ENCODE data around the gene TAL2. TPM values are rescaled to one million over a fixed set of nuclear protein-coding genes. Genes with fewer than 3 reads are reported as not detected.
A peak's percentile ranks its signal among the peaks of the same experiment; 100 is the strongest.

Gene TAL2
- total RNA-seq, 2 donors from 2014 or later, result not detected

DNA sequence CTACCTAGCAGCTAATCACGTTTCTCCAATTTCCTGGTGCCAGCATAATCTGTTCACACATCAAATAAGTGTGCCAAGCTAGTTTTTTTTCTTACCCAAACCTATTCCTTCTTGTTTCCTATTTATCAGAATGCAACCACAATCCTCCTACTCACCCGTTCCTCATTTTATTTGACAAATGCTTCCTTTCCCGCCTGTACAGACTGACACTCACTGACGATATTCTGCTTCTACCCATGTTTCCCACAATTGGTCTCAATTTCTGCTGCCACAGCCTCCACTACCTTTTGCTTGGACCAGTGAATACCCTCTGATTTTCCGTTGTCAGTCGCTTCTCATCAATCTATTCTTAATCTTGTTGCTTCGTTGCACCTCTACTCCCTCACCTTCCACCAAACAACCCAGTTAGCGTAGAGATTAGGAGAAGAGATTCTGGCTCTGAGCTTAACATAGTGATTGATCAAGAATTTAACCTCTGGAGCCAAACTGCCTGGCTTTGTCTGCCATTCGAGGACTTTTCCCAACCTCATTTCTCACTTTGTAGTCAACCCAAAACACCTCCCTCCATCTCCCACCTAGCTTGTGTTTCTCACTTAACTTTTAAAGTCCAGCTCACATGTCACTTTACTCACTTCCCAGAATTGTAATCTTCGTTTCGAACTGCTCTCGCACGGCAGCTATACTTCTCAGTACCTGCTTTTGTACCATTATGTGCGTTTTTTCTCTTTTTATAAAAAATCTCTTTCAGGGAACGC, 31.4 kb downstream of the TAL2 start:
- peak overlapping the region in 1 of 2 donors; percentile 71 for H3K9ac ChIP-seq (ENCODE audit: low read depth in 2 of 2, low read length in 2 of 2)
- no peaks in the 10 kb centered on the region for H3K4me1 ChIP-seq
- TF ChIP-seq, protein P1, sequence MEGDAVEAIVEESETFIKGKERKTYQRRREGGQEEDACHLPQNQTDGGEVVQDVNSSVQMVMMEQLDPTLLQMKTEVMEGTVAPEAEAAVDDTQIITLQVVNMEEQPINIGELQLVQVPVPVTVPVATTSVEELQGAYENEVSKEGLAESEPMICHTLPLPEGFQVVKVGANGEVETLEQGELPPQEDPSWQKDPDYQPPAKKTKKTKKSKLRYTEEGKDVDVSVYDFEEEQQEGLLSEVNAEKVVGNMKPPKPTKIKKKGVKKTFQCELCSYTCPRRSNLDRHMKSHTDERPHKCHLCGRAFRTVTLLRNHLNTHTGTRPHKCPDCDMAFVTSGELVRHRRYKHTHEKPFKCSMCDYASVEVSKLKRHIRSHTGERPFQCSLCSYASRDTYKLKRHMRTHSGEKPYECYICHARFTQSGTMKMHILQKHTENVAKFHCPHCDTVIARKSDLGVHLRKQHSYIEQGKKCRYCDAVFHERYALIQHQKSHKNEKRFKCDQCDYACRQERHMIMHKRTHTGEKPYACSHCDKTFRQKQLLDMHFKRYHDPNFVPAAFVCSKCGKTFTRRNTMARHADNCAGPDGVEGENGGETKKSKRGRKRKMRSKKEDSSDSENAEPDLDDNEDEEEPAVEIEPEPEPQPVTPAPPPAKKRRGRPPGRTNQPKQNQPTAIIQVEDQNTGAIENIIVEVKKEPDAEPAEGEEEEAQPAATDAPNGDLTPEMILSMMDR (IDR thresholded peaks at IDR 0.05), result no peak
- no peaks in the 10 kb centered on the region for H3K9me3 ChIP-seq
- H3K27ac ChIP-seq, result no peak overlapping the region
- intact Hi-C loops (cut with DNase I), result no loop called here
- H3K36me3 ChIP-seq, result no peaks in the 10 kb centered on the region
- DNase-seq, result no peak
- H3K27me3 ChIP-seq, result peaks cover 3% of the 10 kb centered on the region
- H3K4me3 ChIP-seq, result peak overlapping the region; percentile 69

DNA sequence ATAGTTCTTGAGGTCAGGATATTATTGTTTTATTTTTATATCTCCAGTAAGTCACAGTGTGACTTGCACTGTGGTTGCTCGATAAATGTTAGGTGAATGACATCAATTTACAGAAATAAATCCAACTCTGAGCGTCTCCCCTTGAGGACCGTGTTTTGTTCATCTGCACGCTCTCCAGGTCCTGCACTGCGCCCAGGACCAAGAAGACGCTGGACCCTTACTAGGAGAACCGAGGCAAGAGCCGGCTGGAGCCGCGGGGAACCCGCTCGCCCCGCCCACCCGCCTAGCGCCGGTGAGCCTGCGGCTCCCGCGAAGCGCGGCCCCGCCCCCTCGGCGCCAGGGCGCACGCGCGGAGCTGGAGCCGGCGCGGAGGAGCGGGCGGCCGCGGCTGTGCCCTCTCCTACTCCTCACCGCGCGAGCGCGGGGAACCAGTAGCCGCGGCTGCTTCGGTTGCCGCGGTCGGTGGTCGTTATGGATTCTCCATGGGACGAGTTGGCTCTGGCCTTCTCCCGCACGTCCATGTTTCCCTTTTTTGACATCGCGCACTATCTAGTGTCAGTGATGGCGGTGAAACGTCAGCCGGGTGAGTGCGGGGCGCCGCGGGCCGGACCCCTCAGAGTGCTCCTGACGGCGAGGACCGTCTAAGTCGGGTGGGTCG, 32.1 kb downstream of the TAL2 start, which contains the start of gene TMEM38B:
TMEM38B (plus strand) TSS at position 352 of the 658 bp plus-strand sequence; CDS start at position 472, 120 bp downstream.
- peak within 1 kb of the TSS; percentile 29 for H3K27ac ChIP-seq
- peak; percentile 82 for DNase-seq
- TF ChIP-seq, protein P1 (IDR thresholded peaks at IDR 0.05), result no peak
- H3K36me3 ChIP-seq, result no peaks in the 10 kb centered on the region
- H3K4me1 ChIP-seq, result no peaks in the 10 kb centered on the region
- peak within 1 kb of the TSS; percentile 69 for H3K4me3 ChIP-seq
- peak within 1 kb of the TSS; percentile 70 to 71 for H3K9ac ChIP-seq (ENCODE audit: low read depth in 2 of 2, low read length in 2 of 2)
- H3K27me3 ChIP-seq, result peaks cover 3% of the 10 kb centered on the region
- no peaks in the 10 kb centered on the region for H3K9me3 ChIP-seq
- intact Hi-C loops (cut with DNase I), result no loop called here

DNA sequence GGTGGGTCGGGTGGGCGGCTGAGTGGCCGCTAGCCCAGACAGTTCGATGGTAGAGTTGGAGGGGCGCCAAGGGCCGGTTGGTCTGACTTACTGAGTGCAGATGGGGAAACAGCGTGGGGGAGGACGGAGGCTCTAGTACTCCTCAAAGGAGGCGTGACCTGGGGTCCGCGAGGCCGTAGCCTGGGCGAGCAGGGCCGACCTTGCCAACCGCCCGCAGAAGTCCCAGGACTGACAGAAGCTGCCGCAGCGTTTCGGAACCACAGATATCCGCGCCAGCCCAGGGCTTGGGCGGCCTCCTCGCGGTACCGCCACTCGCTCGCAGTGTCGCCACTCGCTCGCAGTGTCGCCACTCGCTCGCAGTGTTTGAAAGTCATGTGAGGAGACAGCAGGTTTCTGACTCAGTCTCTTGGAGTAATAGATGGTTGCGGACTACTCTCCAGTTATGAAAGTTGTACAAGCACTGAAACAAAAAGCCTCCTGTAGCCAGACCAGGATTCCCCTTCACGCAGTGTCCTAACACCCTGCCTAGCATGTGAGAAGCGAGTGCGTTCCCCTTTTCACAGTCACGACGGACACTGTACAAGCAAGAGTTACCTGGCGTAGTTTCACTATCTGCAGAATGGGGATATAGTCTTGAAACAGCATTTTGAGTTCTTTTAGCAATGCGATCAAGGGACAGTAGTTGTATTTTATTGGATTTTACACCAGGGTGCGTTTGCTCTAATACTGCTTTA, 32.8 kb downstream of the TAL2 start:
- intact Hi-C loops (cut with DNase I), result no loop called here
- H3K9ac ChIP-seq (ENCODE audit: low read depth in 2 of 2, low read length in 2 of 2), result peak overlapping the region; percentile 65 to 70
- H3K4me3 ChIP-seq, result peak overlapping the region; percentile 69
- no peaks in the 10 kb centered on the region for H3K9me3 ChIP-seq
- TF ChIP-seq, protein P1 (IDR thresholded peaks at IDR 0.05), result no peak
- H3K27me3 ChIP-seq, result peaks cover 3% of the 10 kb centered on the region
- H3K27ac ChIP-seq, result peak overlapping the region; percentile 29
- H3K36me3 ChIP-seq, result no peaks in the 10 kb centered on the region
- peak; percentile 73 for DNase-seq
- no peaks in the 10 kb centered on the region for H3K4me1 ChIP-seq

DNA sequence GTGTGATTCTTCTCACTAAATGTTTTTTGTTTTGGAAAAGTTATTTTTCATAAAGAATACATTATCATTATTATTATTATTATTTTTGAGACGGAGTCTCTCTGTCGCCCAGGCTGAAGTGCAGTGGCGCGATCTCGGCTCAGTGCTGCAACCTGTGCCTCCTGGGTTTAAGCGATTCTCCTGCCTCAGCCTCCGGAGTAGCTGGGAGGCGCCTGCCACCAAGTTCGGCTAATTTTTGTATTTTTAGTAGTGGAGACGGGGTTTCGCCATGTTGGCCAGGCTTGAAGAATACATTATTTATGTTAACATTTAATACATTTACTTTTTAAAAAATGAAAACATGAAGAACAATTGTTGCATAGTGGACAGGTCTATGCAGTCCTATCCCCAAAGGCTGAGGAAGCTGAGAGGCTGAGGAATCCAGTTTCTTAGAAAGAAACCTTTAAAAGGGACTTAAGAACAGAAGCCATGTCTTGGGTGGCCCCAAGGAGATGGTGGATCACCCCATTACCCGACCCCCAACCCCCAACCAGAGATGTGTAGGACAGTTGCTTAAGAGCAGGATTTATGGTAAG, 34.0 kb downstream of the TAL2 start:
- DNase-seq, result no peak
- intact Hi-C loops (cut with DNase I), result no loop called here

More for the DNA sequence above, 34.0 kb downstream of the TAL2 start:
- Histone ChIP-seq H3K36me3 (no peaks in the 10 kb centered on the region), H3K4me3 (no peak overlapping the region), H3K9me3 (no peaks in the 10 kb centered on the region), H3K4me1 (no peaks in the 10 kb centered on the region), H3K27ac (no peak overlapping the region), H3K9ac (ENCODE audit: low read depth in 2 of 2, low read length in 2 of 2) (no peak overlapping the region), H3K27me3 (peaks cover 3% of the 10 kb centered on the region)
- TF ChIP-seq, protein P1 (IDR thresholded peaks at IDR 0.05), result no peak
